KMS-11 (cell line): Measurements from ENCODE around the gene GRB2.

Experiments used
- H2AFZ ChIP-seq: fragments of 200-600 bp; sonication (generic); 2 replicates; pipeline ENCODE4 v1.6.1; 2016; ENCODE audit warnings: antibody characterized with exemption, mixed run types, low read depth
- H3K27ac ChIP-seq: fragments of 200-600 bp; sonication (generic); 2 replicates; pipeline ENCODE4 v1.6.1; 2016; ENCODE audit warnings: mild to moderate bottlenecking, mixed run types
- H3K27me3 ChIP-seq: fragments of 200-600 bp; sonication (generic); 2 replicates; pipeline ENCODE4 v1.6.1; 2017; ENCODE audit warnings: mild to moderate bottlenecking, low read depth, mixed run types, moderate library complexity; ENCODE audit not compliant: insufficient read depth
- H3K36me3 ChIP-seq: fragments of 200-600 bp; sonication (generic); 2 replicates; pipeline ENCODE4 v1.6.1; 2017; ENCODE audit warnings: mild to moderate bottlenecking, mixed run types; ENCODE audit not compliant: insufficient read depth
- H3K4me1 ChIP-seq: fragments of 200-600 bp; sonication (generic); 2 replicates; pipeline ENCODE4 v1.6.1; 2016; ENCODE audit warnings: mild to moderate bottlenecking, low read depth, mixed run types; ENCODE audit not compliant: poor library complexity, severe bottlenecking
- H3K4me2 ChIP-seq: fragments of 200-600 bp; sonication (generic); 2 replicates; pipeline ENCODE4 v1.7.0; 2016; ENCODE audit warnings: mild to moderate bottlenecking, mixed run types
- H3K4me3 ChIP-seq: fragments of 200-600 bp; sonication (generic); IDR thresholded peaks from 2 replicates; pipeline ENCODE4 v1.6.1; 2017; ENCODE audit warnings: low read depth, low read length, mixed read lengths; ENCODE audit not compliant: insufficient read depth
- H3K79me2 ChIP-seq: fragments of 200-600 bp; sonication (generic); 2 replicates; pipeline ENCODE4 v1.6.1; 2016; ENCODE audit warnings: low read depth, mixed run types; ENCODE audit not compliant: insufficient read depth
- H3K9ac ChIP-seq: fragments of 200-600 bp; sonication (generic); 2 replicates; pipeline ENCODE4 v1.6.1; 2016; ENCODE audit warnings: mild to moderate bottlenecking, mixed run types
- H4K20me1 ChIP-seq: fragments of 200-600 bp; sonication (generic); 2 replicates; pipeline ENCODE4 v1.6.1; 2016; ENCODE audit warnings: mild to moderate bottlenecking, mixed run types; ENCODE audit not compliant: insufficient read depth
- CTCF ChIP-seq: fragments of 200-600 bp; sonication (generic); conservative IDR thresholded peaks from 2 replicates; pipeline ENCODE4 v1.6.1; 2017; ENCODE audit warnings: low read depth, mild to moderate bottlenecking, antibody characterized with exemption, low read length, moderate library complexity, mixed read lengths

The GRB2 gene

GRCh38 chr17:75318615-75319222 lies 86.8 kb downstream of the GRB2 start:
- no peak overlapping the region for H2AFZ ChIP-seq
- peaks cover 31% of the 10 kb centered on the region for H3K4me1 ChIP-seq
- H3K4me2 ChIP-seq: no peak overlapping the region
- no peaks in the 10 kb centered on the region for H4K20me1 ChIP-seq
- H3K27ac ChIP-seq: no peak overlapping the region
- no peaks in the 10 kb centered on the region for H3K27me3 ChIP-seq
- no peak overlapping the region for H3K9ac ChIP-seq
- no peaks in the 10 kb centered on the region for H3K79me2 ChIP-seq
- no peak overlapping the region for H3K4me3 ChIP-seq
- no peak for TF ChIP-seq CTCF
- H3K36me3 ChIP-seq: peaks cover 4% of the 10 kb centered on the region; the same call in 1 of the 2 replicates

- Histone ChIP-seq H3K4me3 (no peak overlapping the region), H3K27me3 (no peaks in the 10 kb centered on the region), H3K4me1 (peaks cover 26% of the 10 kb centered on the region), H3K79me2 (no peaks in the 10 kb centered on the region), H3K9ac (no peak overlapping the region), H3K36me3 (peaks cover 4% of the 10 kb centered on the region; the same call in 1 of the 2 replicates), H3K27ac (no peak overlapping the region), H4K20me1 (no peaks in the 10 kb centered on the region), H2AFZ (no peak overlapping the region), H3K4me2 (no peak overlapping the region)
- no peak for TF ChIP-seq CTCF
These were observed 87.3 kb downstream of the GRB2 start for GRCh38 chr17:75318211-75318610.

- Histone ChIP-seq H3K36me3 (peaks cover 4% of the 10 kb centered on the region; the same call in 1 of the 2 replicates), H3K9ac (no peak overlapping the region), H2AFZ (no peak overlapping the region), H3K27me3 (no peaks in the 10 kb centered on the region), H3K79me2 (no peaks in the 10 kb centered on the region), H3K4me3 (no peak overlapping the region), H3K4me1 (peaks cover 20% of the 10 kb centered on the region), H3K4me2 (no peak overlapping the region), H3K27ac (no peak overlapping the region), H4K20me1 (no peaks in the 10 kb centered on the region)
- no peak for TF ChIP-seq CTCF
These were observed 87.8 kb downstream of the GRB2 start for GRCh38 chr17:75317671-75318070.

- no peak overlapping the region for H2AFZ ChIP-seq
- H3K4me3 ChIP-seq: no peak overlapping the region
- H3K4me1 ChIP-seq: peaks cover 15% of the 10 kb centered on the region
- TF ChIP-seq CTCF: no peak
- H3K9ac ChIP-seq: no peak overlapping the region
- H3K27me3 ChIP-seq: no peaks in the 10 kb centered on the region
- H3K79me2 ChIP-seq: no peaks in the 10 kb centered on the region
- no peak overlapping the region for H3K4me2 ChIP-seq
- no peak overlapping the region for H3K27ac ChIP-seq
- peaks cover 4% of the 10 kb centered on the region; the same call in 1 of the 2 replicates for H3K36me3 ChIP-seq
- no peaks in the 10 kb centered on the region for H4K20me1 ChIP-seq
These were observed 89.2 kb downstream of the GRB2 start for GRCh38 chr17:75316253-75316652.
